IMR-90 (cell line): ENCODE results near the gene RBMS2. TPM values are rescaled to one million over a fixed set of nuclear protein-coding genes. Genes with fewer than 3 reads are reported as not detected.

Experiments
- ATAC-seq: fragments of 200-7000 bp; cut with Tn5 transposase; 2 replicates; pipeline ENCODE4 v1.9.1; 2020; ENCODE audit warnings: low read depth, mild to moderate bottlenecking, moderate library complexity
- BruUV-seq: library from RNA; stranded (reverse); fragments of 400-500 nt; replicated peaks from 2 replicates; lab custom pipeline; 2021; lab: Mats Ljungman, UMichigan
- CTCF ChIA-PET: fragments of 300-600 bp; formaldehyde crosslinking; extraction: SDS; loops from one replicate; lab custom pipeline; 2021; ENCODE audit warnings: antibody characterized with exemption; lab: Yijun Ruan, JAX
- POLR2A ChIA-PET: fragments of 300-600 bp; sonication (Branson Sonifier 250); formaldehyde crosslinking; loops from one replicate; lab custom pipeline; 2022; ENCODE audit warnings: antibody characterized with exemption; ENCODE audit not compliant: unreplicated experiment; lab: Charles Lee
- DNase-seq: peaks from one replicate; pipeline ENCODE4 v3.0.0; 2013
- H2AFZ ChIP-seq: replicated peaks from 2 replicates; pipeline ENCODE3; 2013; ENCODE audit warnings: low read length, mild to moderate bottlenecking; ENCODE audit not compliant: poor library complexity
- H2AK5ac ChIP-seq: 2 replicates; pipeline ENCODE4 v1.6.1; 2013; ENCODE audit warnings: low read depth, low read length, inconsistent platforms
- H2AK9ac ChIP-seq: replicated peaks from 2 replicates; pipeline ENCODE3; 2013; ENCODE audit warnings: mild to moderate bottlenecking, low read depth, low read length, moderate library complexity; ENCODE audit not compliant: poor library complexity
- H2BK120ac ChIP-seq: 2 replicates; pipeline ENCODE4 v1.6.1; 2013; ENCODE audit warnings: low read depth, low read length, inconsistent platforms
- H2BK15ac ChIP-seq: 3 replicates; pipeline ENCODE4 v1.6.1; 2013; ENCODE audit warnings: low read depth, low read length, inconsistent platforms
- H2BK20ac ChIP-seq: 2 replicates; pipeline ENCODE4 v1.6.1; 2013; ENCODE audit warnings: low read depth, mild to moderate bottlenecking, inconsistent platforms, low read length, moderate library complexity
- H2BK5ac ChIP-seq: 2 replicates; pipeline ENCODE4 v1.6.1; 2013; ENCODE audit warnings: mild to moderate bottlenecking, low read depth, low read length, inconsistent platforms; ENCODE audit not compliant: poor library complexity, severe bottlenecking
- H3K14ac ChIP-seq: replicated peaks from 2 replicates; pipeline ENCODE4 v1.6.1; 2013; ENCODE audit warnings: low read depth, low read length, inconsistent platforms
- H3K18ac ChIP-seq: 2 replicates; pipeline ENCODE4 v1.6.1; 2013; ENCODE audit warnings: low read depth, low read length, control low read depth
- H3K23ac ChIP-seq: 2 replicates; pipeline ENCODE4 v1.6.1; 2013; ENCODE audit warnings: low read depth, low read length, inconsistent platforms
- H3K27ac ChIP-seq: 2 replicates; pipeline ENCODE4 v1.5.1; 2013; ENCODE audit warnings: mild to moderate bottlenecking, control low read depth, low read length; ENCODE audit not compliant: insufficient read depth
- H3K27me3 ChIP-seq: 2 replicates; pipeline ENCODE4 v1.6.1; 2013; ENCODE audit warnings: low read length; ENCODE audit not compliant: control insufficient read depth, insufficient read depth
- H3K36me3 ChIP-seq: 2 replicates; pipeline ENCODE4 v1.6.1; 2013; ENCODE audit warnings: low read length, mixed read lengths; ENCODE audit not compliant: control insufficient read depth, insufficient read depth
- H3K4ac ChIP-seq: 2 replicates; pipeline ENCODE4 v1.6.1; 2013; ENCODE audit warnings: low read depth, low read length, inconsistent platforms
- H3K4me1 ChIP-seq: 2 replicates; pipeline ENCODE4 v1.6.1; 2013; ENCODE audit warnings: low read length, mixed read lengths; ENCODE audit not compliant: control insufficient read depth, insufficient read depth
- H3K4me2 ChIP-seq: 2 replicates; pipeline ENCODE4 v1.6.1; 2013; ENCODE audit warnings: low read depth, mild to moderate bottlenecking, control low read depth, low read length, moderate library complexity
- H3K4me3 ChIP-seq: 2 replicates; pipeline ENCODE4 v1.5.1; 2013; ENCODE audit warnings: low read depth, mild to moderate bottlenecking, control low read depth, low read length, moderate library complexity; ENCODE audit not compliant: insufficient read depth
- H3K56ac ChIP-seq: 2 replicates; pipeline ENCODE4 v1.6.1; 2013; ENCODE audit warnings: low read length, inconsistent platforms; ENCODE audit not compliant: insufficient read depth; ENCODE audit errors: extremely low read depth
- H3K79me1 ChIP-seq, 2 experiments: 2 replicates each; pipeline ENCODE4 v1.6.1; 2013; ENCODE audit warnings: low read length in 2 of 2, inconsistent platforms in 1 of 2, low read depth in 1 of 2
- H3K9ac ChIP-seq: 2 replicates; pipeline ENCODE4 v1.6.1; 2013; ENCODE audit warnings: low read depth, low read length, control low read depth
- H3K9me1 ChIP-seq: 2 replicates; pipeline ENCODE4 v1.6.1; 2013; ENCODE audit warnings: low read length, inconsistent platforms; ENCODE audit not compliant: insufficient read depth
- H3K9me3 ChIP-seq: 2 replicates; pipeline ENCODE4 v1.6.1; 2013; ENCODE audit warnings: low read length; ENCODE audit not compliant: control insufficient read depth, insufficient read depth
- H4K20me1 ChIP-seq: 2 replicates; pipeline ENCODE4 v1.6.1; 2013; ENCODE audit warnings: low read length, inconsistent platforms; ENCODE audit not compliant: insufficient read depth
- H4K5ac ChIP-seq: 2 replicates; pipeline ENCODE4 v1.6.1; 2013; ENCODE audit warnings: mild to moderate bottlenecking, low read depth, low read length, control low read depth
- H4K8ac ChIP-seq, 2 experiments: 2 replicates each; pipeline ENCODE4 v1.6.1; 2013; ENCODE audit warnings: low read depth in 2 of 2, low read length in 2 of 2, control low read depth in 1 of 2, inconsistent platforms in 1 of 2
- H4K91ac ChIP-seq: 2 replicates; pipeline ENCODE4 v1.6.1; 2013; ENCODE audit warnings: low read depth, low read length, inconsistent platforms; ENCODE audit not compliant: insufficient read depth
- BHLHE40 ChIP-seq: fragments of 150-350 bp; IDR thresholded peaks from 2 replicates; pipeline ENCODE4 v1.6.1; 2016; ENCODE audit warnings: mild to moderate bottlenecking, low read depth, low read length
- CEBPB ChIP-seq: IDR thresholded peaks from 2 replicates; pipeline ENCODE4 v1.6.1; 2012; ENCODE audit warnings: low read depth, low read length, improper control_type of control experiment
- CHD1 ChIP-seq: IDR thresholded peaks from 2 replicates; pipeline ENCODE4 v1.6.1; 2012; ENCODE audit warnings: low read depth, low read length, improper control_type of control experiment
- FOS ChIP-seq: fragments of 150-350 bp; IDR thresholded peaks from 2 replicates; pipeline ENCODE4 v1.6.1; 2016; ENCODE audit warnings: low read depth, low read length
- MAFK ChIP-seq: IDR thresholded peaks from 2 replicates; pipeline ENCODE4 v1.6.1; 2012; ENCODE audit warnings: low read depth, low read length, improper control_type of control experiment
- MAZ ChIP-seq: IDR thresholded peaks from 2 replicates; pipeline ENCODE4 v1.6.1; 2012; ENCODE audit warnings: low read depth, mild to moderate bottlenecking, low read length, improper control_type of control experiment, moderate library complexity, borderline replicate concordance
- MXI1 ChIP-seq: IDR thresholded peaks from 2 replicates; pipeline ENCODE4 v1.6.1; 2012; ENCODE audit warnings: low read depth, mild to moderate bottlenecking, low read length, moderate library complexity, borderline replicate concordance
- NFE2L2 ChIP-seq: fragments of 150-350 bp; IDR thresholded peaks from 2 replicates; pipeline ENCODE4 v1.6.1; 2016; ENCODE audit warnings: low read depth, mild to moderate bottlenecking, low read length
- POLR2A ChIP-seq: IDR thresholded peaks from 2 replicates; pipeline ENCODE4 v1.6.1; 2012; ENCODE audit warnings: mild to moderate bottlenecking, low read depth, low read length
- RAD21 ChIP-seq: IDR thresholded peaks from 2 replicates; pipeline ENCODE4 v1.6.1; 2012; ENCODE audit warnings: low read length, improper control_type of control experiment
- RCOR1 ChIP-seq: IDR thresholded peaks from 2 replicates; pipeline ENCODE4 v1.6.1; 2012; ENCODE audit warnings: mild to moderate bottlenecking, low read length, improper control_type of control experiment; ENCODE audit not compliant: insufficient replicate concordance
- RFX5 ChIP-seq: IDR thresholded peaks from 2 replicates; pipeline ENCODE4 v1.8.0; 2012; ENCODE audit warnings: low read depth, mild to moderate bottlenecking, low read length, moderate library complexity
- SMC3 ChIP-seq: fragments of 150-350 bp; IDR thresholded peaks from 2 replicates; pipeline ENCODE4 v1.6.1; 2016; ENCODE audit warnings: low read depth, mild to moderate bottlenecking, antibody characterized with exemption, low read length, moderate library complexity
- WGBS, 2 experiments: methylation state at CpG; one replicate each; pipeline versions ENCODE4 v1.1.5 to v1.1.7; 2013; ENCODE audit warnings: missing lambda C conversion rate in 2 of 2; ENCODE audit not compliant: insufficient read length in 1 of 2; ENCODE audit errors: extremely low coverage in 2 of 2; 5-methylcytosine and 5-hydroxymethylcytosine counted together
- dilution Hi-C: fragments of 300-500 bp; cut with HindIII; formaldehyde crosslinking; loops from one replicate; pipeline ENCODE4 v1.14.3; 2018; ENCODE audit warnings: low sequenced_read_pairs; ENCODE audit not compliant: unreplicated experiment
- in situ Hi-C: fragments of 300-500 bp; cut with MboI; formaldehyde crosslinking; loops from 3 replicates; pipeline ENCODE4 v1.14.3; 2019; ENCODE audit warnings: low sequenced_read_pairs, inconsistent platforms, mixed read lengths
- intact Hi-C: fragments of 100-400 bp; cut with micrococcal nuclease; formaldehyde crosslinking; loops from 2 replicates; pipeline ENCODE4 v1.10.0; 2022
- polyA plus RNA-seq, 3 experiments: library from polyadenylated mRNA; depleted of rRNA; stranded (reverse); fragments of >200 nt; gene quantifications; 2 replicates each; pipeline ENCODE4 v1.2.3, GENCODE V29; 2012; ENCODE audit warnings: low replicate concordance in 1 of 3
- total RNA-seq: library from RNA; depleted of rRNA; stranded (reverse); fragments of >200 nt; gene quantifications from 2 replicates; pipeline ENCODE4 v1.2.3, GENCODE V29; 2012
- TF ChIP-seq, protein P1 (sequence below): fragments of 150-350 bp; IDR thresholded peaks from 2 replicates; pipeline ENCODE4 v1.6.1; 2016; ENCODE audit warnings: low read depth, mild to moderate bottlenecking, low read length, moderate library complexity, borderline replicate concordance
- TF ChIP-seq, protein P2 (sequence below): conservative IDR thresholded peaks from 2 replicates; pipeline ENCODE4 v1.5.1; 2012; ENCODE audit warnings: mild to moderate bottlenecking, low read depth, low read length, improper control_type of control experiment
- TF ChIP-seq, protein P3 (sequence below): fragments of 150-350 bp; IDR thresholded peaks from 2 replicates; pipeline ENCODE4 v1.6.1; 2017; ENCODE audit warnings: mild to moderate bottlenecking, antibody characterized with exemption, low read length, low read depth

The RBMS2 gene
- total and polyA plus RNA-seq, 2 of the 4 experiments (the other 2 are of a cell fraction), result 38.0 to 43.6 TPM

DNA sequence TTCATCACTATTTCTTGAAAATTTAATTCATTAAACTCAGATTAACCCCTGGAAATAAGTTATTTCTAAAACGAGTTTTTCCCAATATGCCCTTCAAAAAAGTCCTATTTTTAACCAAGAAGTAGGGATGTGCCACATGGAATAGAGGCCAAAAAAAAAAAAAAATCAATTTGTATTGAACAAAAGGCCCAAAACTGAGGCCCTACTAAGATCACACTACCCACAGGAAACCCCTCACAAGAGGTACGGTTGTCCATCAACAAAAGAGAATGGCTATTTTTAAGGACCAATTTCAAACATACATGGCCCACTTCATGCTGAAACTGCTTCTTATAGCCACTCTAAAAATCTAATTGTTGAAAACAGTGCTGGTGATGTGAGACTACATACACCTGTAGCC is 116.0 kb downstream of the RBMS2 start:
- no peaks in the 10 kb centered on the region for H3K27me3 ChIP-seq
- no peak overlapping the region for H3K23ac ChIP-seq
- intact Hi-C loops, result loop anchor here (1.0 to 5.0 kb wide), 3 partner anchors 40 to 87 kb away; partner anchors contain the start of genes NACA and PTGES3
- no TSS peak for BruUV-seq
- peaks cover 34% of the 10 kb centered on the region for H3K36me3 ChIP-seq
- no peak overlapping the region for H4K91ac ChIP-seq
- H4K8ac ChIP-seq, result no peak overlapping the region
- no peak for TF ChIP-seq RCOR1
- no peak for TF ChIP-seq NFE2L2
- TF ChIP-seq RFX5, result no peak
- no peak for TF ChIP-seq CHD1
- no peak for TF ChIP-seq CEBPB
- TF ChIP-seq, protein P1, sequence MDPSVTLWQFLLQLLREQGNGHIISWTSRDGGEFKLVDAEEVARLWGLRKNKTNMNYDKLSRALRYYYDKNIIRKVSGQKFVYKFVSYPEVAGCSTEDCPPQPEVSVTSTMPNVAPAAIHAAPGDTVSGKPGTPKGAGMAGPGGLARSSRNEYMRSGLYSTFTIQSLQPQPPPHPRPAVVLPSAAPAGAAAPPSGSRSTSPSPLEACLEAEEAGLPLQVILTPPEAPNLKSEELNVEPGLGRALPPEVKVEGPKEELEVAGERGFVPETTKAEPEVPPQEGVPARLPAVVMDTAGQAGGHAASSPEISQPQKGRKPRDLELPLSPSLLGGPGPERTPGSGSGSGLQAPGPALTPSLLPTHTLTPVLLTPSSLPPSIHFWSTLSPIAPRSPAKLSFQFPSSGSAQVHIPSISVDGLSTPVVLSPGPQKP, result no peak
- TF ChIP-seq POLR2A, result no peak
- TF ChIP-seq, protein P2, sequence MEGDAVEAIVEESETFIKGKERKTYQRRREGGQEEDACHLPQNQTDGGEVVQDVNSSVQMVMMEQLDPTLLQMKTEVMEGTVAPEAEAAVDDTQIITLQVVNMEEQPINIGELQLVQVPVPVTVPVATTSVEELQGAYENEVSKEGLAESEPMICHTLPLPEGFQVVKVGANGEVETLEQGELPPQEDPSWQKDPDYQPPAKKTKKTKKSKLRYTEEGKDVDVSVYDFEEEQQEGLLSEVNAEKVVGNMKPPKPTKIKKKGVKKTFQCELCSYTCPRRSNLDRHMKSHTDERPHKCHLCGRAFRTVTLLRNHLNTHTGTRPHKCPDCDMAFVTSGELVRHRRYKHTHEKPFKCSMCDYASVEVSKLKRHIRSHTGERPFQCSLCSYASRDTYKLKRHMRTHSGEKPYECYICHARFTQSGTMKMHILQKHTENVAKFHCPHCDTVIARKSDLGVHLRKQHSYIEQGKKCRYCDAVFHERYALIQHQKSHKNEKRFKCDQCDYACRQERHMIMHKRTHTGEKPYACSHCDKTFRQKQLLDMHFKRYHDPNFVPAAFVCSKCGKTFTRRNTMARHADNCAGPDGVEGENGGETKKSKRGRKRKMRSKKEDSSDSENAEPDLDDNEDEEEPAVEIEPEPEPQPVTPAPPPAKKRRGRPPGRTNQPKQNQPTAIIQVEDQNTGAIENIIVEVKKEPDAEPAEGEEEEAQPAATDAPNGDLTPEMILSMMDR, result no peak
- TF ChIP-seq BHLHE40, result no peak
- TF ChIP-seq, protein P3, sequence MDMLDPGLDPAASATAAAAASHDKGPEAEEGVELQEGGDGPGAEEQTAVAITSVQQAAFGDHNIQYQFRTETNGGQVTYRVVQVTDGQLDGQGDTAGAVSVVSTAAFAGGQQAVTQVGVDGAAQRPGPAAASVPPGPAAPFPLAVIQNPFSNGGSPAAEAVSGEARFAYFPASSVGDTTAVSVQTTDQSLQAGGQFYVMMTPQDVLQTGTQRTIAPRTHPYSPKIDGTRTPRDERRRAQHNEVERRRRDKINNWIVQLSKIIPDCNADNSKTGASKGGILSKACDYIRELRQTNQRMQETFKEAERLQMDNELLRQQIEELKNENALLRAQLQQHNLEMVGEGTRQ, result no peak
- no peak for TF ChIP-seq MAZ
- TF ChIP-seq RAD21, result no peak
- TF ChIP-seq SMC3, result no peak
- TF ChIP-seq MXI1, result no peak
- no peak for TF ChIP-seq MAFK
- TF ChIP-seq FOS, result no peak
- no peak overlapping the region for H2BK15ac ChIP-seq
- no peak overlapping the region for H3K27ac ChIP-seq
- ChIA-PET POLR2A (no interaction called here), CTCF (no interaction called here)
- H3K9me3 ChIP-seq, result no peaks in the 10 kb centered on the region
- H2AFZ ChIP-seq, result no peak overlapping the region
- no peak overlapping the region for H2BK120ac ChIP-seq
- H3K4me1 ChIP-seq, result peaks cover 4% of the 10 kb centered on the region
- H3K79me1 ChIP-seq, result peaks cover 21 to 44% of the 10 kb centered on the region in 2 experiments
- no peak overlapping the region for H3K56ac ChIP-seq
- no peak for DNase-seq
- H2AK9ac ChIP-seq, result no peak overlapping the region
- no peak overlapping the region for H3K18ac ChIP-seq
- no peak overlapping the region for H4K5ac ChIP-seq
- H2BK20ac ChIP-seq, result no peak overlapping the region
- H3K9ac ChIP-seq, result no peak overlapping the region
- no peak overlapping the region for H2BK5ac ChIP-seq
- no peak overlapping the region for H3K4me3 ChIP-seq
- dilution Hi-C loops, result no loop called here
- ATAC-seq, result no peak
- peaks cover 36% of the 10 kb centered on the region for H4K20me1 ChIP-seq
- no CpG with 5 or more reads among the region's 2 CpGs for WGBS, 2 experiments
- H3K14ac ChIP-seq, result no peak overlapping the region
- H3K9me1 ChIP-seq, result peaks cover 8% of the 10 kb centered on the region
- H2AK5ac ChIP-seq, result no peak overlapping the region
- no peak overlapping the region for H3K4ac ChIP-seq
- no peak overlapping the region for H3K4me2 ChIP-seq
- in situ Hi-C loops, result loop anchor here (10.0 kb wide), 1 partner anchor 367 kb away; the partner anchor contains the start of gene ZBTB39
